MM.1S (cell line): ENCODE data around the gene ZNF827.

Source experiments
- EZH2 ChIP-seq: fragments of 300-600 bp; sonication (generic); optimal IDR thresholded peaks from 2 replicates; pipeline ENCODE3; 2017; ENCODE audit warnings: low read depth, mild to moderate bottlenecking, antibody characterized with exemption, low read length, mixed read lengths
- EZH2phosphoT487 ChIP-seq: fragments of 300-600 bp; sonication (generic); IDR thresholded peaks from 2 replicates; pipeline ENCODE4 v1.6.1; 2018; ENCODE audit warnings: antibody characterized with exemption, low read length
- TF ChIP-seq, protein P1 (sequence below): fragments of 300-600 bp; sonication (generic); IDR thresholded peaks from 2 replicates; pipeline ENCODE4 v1.5.1; 2016; ENCODE audit warnings: antibody characterized with exemption, low read length, mixed read lengths

DNA sequence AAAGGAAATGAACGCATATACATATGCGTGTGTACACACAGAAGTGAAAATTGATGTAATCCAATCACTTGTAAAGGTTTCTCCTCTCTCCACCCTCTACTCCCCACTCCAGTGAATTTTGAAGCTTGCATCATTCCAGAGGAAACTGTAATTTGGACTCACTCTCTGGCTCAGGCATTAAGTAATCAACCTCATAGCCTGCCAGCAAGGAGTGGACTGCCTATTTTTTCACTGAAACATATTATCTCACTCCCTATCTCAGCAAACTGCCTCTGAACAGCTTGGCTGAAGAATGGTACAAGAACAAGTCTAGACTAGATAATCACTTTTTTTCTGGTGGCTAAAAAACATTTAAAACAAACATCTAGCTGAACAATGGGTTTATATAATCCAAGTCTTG, 134.5 kb downstream of the ZNF827 start:
- TF ChIP-seq, protein P1, sequence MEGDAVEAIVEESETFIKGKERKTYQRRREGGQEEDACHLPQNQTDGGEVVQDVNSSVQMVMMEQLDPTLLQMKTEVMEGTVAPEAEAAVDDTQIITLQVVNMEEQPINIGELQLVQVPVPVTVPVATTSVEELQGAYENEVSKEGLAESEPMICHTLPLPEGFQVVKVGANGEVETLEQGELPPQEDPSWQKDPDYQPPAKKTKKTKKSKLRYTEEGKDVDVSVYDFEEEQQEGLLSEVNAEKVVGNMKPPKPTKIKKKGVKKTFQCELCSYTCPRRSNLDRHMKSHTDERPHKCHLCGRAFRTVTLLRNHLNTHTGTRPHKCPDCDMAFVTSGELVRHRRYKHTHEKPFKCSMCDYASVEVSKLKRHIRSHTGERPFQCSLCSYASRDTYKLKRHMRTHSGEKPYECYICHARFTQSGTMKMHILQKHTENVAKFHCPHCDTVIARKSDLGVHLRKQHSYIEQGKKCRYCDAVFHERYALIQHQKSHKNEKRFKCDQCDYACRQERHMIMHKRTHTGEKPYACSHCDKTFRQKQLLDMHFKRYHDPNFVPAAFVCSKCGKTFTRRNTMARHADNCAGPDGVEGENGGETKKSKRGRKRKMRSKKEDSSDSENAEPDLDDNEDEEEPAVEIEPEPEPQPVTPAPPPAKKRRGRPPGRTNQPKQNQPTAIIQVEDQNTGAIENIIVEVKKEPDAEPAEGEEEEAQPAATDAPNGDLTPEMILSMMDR = no peak
- TF ChIP-seq EZH2 (no peak), EZH2phosphoT487 (no peak)
